BE2C (cell line): ENCODE data around the gene ARHGAP28.

Source experiments
- DNase-seq: peaks from one replicate; pipeline ENCODE4 v3.0.0-alpha.2; 2020
- H3K27me3 ChIP-seq: fragments of 250-450 bp; sonication (Bioruptor Pico); 2 replicates; pipeline ENCODE4 v1.5.1; 2020; ENCODE audit warnings: mild to moderate bottlenecking
- H3K36me3 ChIP-seq: fragments of 250-450 bp; sonication (Bioruptor Pico); 2 replicates; pipeline ENCODE4 v1.5.1; 2020; ENCODE audit warnings: mild to moderate bottlenecking
- H3K4me1 ChIP-seq: fragments of 250-450 bp; sonication (Bioruptor Pico); 2 replicates; pipeline ENCODE4 v1.5.1; 2020
- H3K4me3 ChIP-seq: 2 replicates; pipeline ENCODE4 v1.5.1; 2011; ENCODE audit warnings: low read depth, low read length
- H3K9me3 ChIP-seq: fragments of 250-450 bp; sonication (Bioruptor Pico); 2 replicates; pipeline ENCODE4 v1.5.1; 2020
- CTCF ChIP-seq: IDR thresholded peaks from 2 replicates; pipeline ENCODE4 v1.5.1; 2012; ENCODE audit warnings: mild to moderate bottlenecking, low read depth, low read length

ARHGAP28 gene

GRCh38 chr18:6807515-6808257, 78.2 kb downstream of the ARHGAP28 start:
- Histone ChIP-seq H3K4me1 (no peaks in the 10 kb centered on the region), H3K9me3 (no peaks in the 10 kb centered on the region), H3K27me3 (no peaks in the 10 kb centered on the region), H3K36me3 (no peaks in the 10 kb centered on the region), H3K4me3 (no peak overlapping the region)
- DNase-seq = no peak
- TF ChIP-seq CTCF = no peak

GRCh38 chr18:6810191-6810590, 80.7 kb downstream of the ARHGAP28 start:
- TF ChIP-seq CTCF = no peak
- H3K27me3 ChIP-seq = no peaks in the 10 kb centered on the region
- H3K36me3 ChIP-seq = no peaks in the 10 kb centered on the region
- H3K4me3 ChIP-seq = no peak overlapping the region
- H3K9me3 ChIP-seq = no peaks in the 10 kb centered on the region
- no peak for DNase-seq
- H3K4me1 ChIP-seq = no peaks in the 10 kb centered on the region

- no peak for DNase-seq
These were observed 82.3 kb downstream of the ARHGAP28 start for GRCh38 chr18:6811816-6812215.

GRCh38 chr18:6814882-6815425, 85.4 kb downstream of the ARHGAP28 start:
- no peak for TF ChIP-seq CTCF
- no peaks in the 10 kb centered on the region for H3K9me3 ChIP-seq
- DNase-seq = no peak
- no peaks in the 10 kb centered on the region for H3K36me3 ChIP-seq
- no peaks in the 10 kb centered on the region for H3K27me3 ChIP-seq
- H3K4me1 ChIP-seq = no peaks in the 10 kb centered on the region
- H3K4me3 ChIP-seq = no peak overlapping the region

More at GRCh38 chr18:6811816-6812215, 82.3 kb downstream of the ARHGAP28 start:
- Histone ChIP-seq H3K27me3 (no peaks in the 10 kb centered on the region), H3K9me3 (no peaks in the 10 kb centered on the region), H3K36me3 (no peaks in the 10 kb centered on the region), H3K4me3 (no peak overlapping the region), H3K4me1 (no peaks in the 10 kb centered on the region)
- no peak for TF ChIP-seq CTCF

- Histone ChIP-seq H3K27me3 (no peaks in the 10 kb centered on the region), H3K4me3 (no peak overlapping the region), H3K36me3 (no peaks in the 10 kb centered on the region), H3K9me3 (no peaks in the 10 kb centered on the region), H3K4me1 (no peaks in the 10 kb centered on the region)
- no peak for TF ChIP-seq CTCF
- DNase-seq = no peak
These were observed 86.6 kb downstream of the ARHGAP28 start for GRCh38 chr18:6816154-6816553.

GRCh38 chr18:6819332-6819731, 89.8 kb downstream of the ARHGAP28 start:
- Histone ChIP-seq H3K27me3 (no peaks in the 10 kb centered on the region), H3K4me1 (no peaks in the 10 kb centered on the region), H3K4me3 (no peak overlapping the region), H3K36me3 (no peaks in the 10 kb centered on the region), H3K9me3 (no peaks in the 10 kb centered on the region)
- no peak for DNase-seq
- no peak for TF ChIP-seq CTCF
